Motor neuron (in vitro differentiated cells): Measurements from ENCODE around the gene MED17. TPM values are rescaled to one million over a fixed set of nuclear protein-coding genes. Genes with fewer than 3 reads are reported as not detected.
"Not testable (repeated sequence)": the region's sequence is repeated elsewhere in the genome, so short reads cannot be mapped to it uniquely, and the experiment has no call there.

Source experiments
- ATAC-seq, 8 experiments: fragments of 200-7000 bp; cut with Tn5 transposase; replicated peaks in 6 of 8; 2 replicates each; pipeline ENCODE4 v1.8.0; 2021; ENCODE audit warnings: mild to moderate bottlenecking in 8 of 8, moderate library complexity in 8 of 8
- H3K27ac ChIP-seq, 2 donors: fragments of 250-450 bp; sonication (Bioruptor Pico); 2 replicates each; pipeline ENCODE4 v1.9.0; 2021; ENCODE audit warnings: antibody characterized with exemption in 2 of 2, mild to moderate bottlenecking in 2 of 2, moderate library complexity in 1 of 2
- H3K4me1 ChIP-seq, 2 donors: fragments of 250-450 bp; sonication (Bioruptor Pico); replicated peaks in 1 of 2; 2 replicates each; pipeline ENCODE4 v1.6.1; 2021; ENCODE audit warnings: antibody characterized with exemption in 2 of 2, mild to moderate bottlenecking in 2 of 2, moderate library complexity in 1 of 2
- H3K4me3 ChIP-seq, 5 donors: fragments of 250-450 bp; sonication (Bioruptor Pico); 2 replicates each; pipeline ENCODE4 v1.9.0; 2021; ENCODE audit warnings: antibody characterized with exemption in 5 of 5, mild to moderate bottlenecking in 5 of 5, moderate library complexity in 4 of 5
- WGBS, 10 experiments: fragments of 450-650 bp; shearing (Covaris generic); methylation state at CpG; one replicate each; pipeline ENCODE4 v1.0.0; 2022; 5-methylcytosine and 5-hydroxymethylcytosine counted together
- in situ Hi-C, 9 experiments: fragments of 400-800 bp; cut with MboI; loops; one replicate each; pipeline ENCODE4 v1.15.0; 2021; ENCODE audit warnings: low sequenced_read_pairs in 9 of 9, low pct_unique_long_range_greater_than_20kb in 2 of 9; ENCODE audit not compliant: unreplicated experiment in 9 of 9
- total RNA-seq, 8 experiments: library from RNA; unstranded; fragments of 300-600 nt; gene quantifications; 2 replicates each; pipeline versions ENCODE4 v1.2.3 to v1.2.4, GENCODE V29; 2022

The MED17 gene
- total RNA-seq, 8 experiments from 2014 or later, result 23.2 to 50.6 (median 32.2) TPM

DNA sequence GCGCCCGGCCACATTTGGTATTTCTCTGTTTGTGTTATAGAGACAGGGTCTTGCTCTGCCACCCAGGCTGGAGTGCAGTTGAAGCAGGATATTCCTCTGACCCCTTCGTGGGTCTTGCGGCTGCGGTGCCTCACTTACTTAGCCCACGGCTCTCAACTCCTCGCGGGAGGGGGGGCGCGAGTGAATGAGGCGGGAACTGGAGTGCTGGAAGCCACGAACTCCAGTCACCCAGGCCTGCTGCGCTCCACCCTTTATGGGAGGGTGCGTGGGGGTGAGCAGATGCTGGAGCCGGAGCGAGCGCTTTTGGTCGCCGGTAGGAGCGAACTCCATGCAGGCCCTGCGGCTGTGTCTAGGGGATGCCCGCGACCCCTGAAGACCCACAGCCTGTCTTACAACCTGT, 40.8 kb upstream of the MED17 start:
- no peak for ATAC-seq
- in situ Hi-C loops, result no loop called here
- WGBS, 10 experiments, result 80 to 100% (median 100%) methylated on average over 1 to 2 of the region's 23 CpGs; no CpG with 5 or more reads in 5 of the 10 experiments
- H3K27ac ChIP-seq, result no peak overlapping the region
- H3K4me3 ChIP-seq, result no peak overlapping the region
- peaks cover 22 to 39% of the 10 kb centered on the region in 2 donors for H3K4me1 ChIP-seq

DNA sequence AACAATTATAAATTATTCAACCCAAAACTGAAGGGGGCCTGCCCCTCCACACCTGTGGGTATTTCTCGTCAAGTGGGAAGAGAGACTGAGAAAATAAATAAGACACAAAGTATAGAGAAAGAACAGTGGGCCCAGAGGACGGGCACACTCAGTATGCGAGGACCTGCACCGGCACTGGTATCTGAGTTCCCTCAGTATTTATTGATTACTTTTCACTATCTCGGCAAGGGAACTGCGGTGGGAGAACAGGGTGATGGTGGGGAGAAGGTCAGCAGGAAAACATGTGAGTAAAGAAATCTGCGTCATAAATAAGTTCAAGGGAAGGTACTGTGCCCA, 39.4 kb upstream of the MED17 start:
- Histone ChIP-seq H3K4me1 (peaks cover 19 to 26% of the 10 kb centered on the region in 2 donors), H3K4me3 (peak overlapping the region; percentile 13 to 24 (median 19)), H3K27ac (peak overlapping the region in 1 of 2 donors; percentile 77)
- ATAC-seq, result no peak
- WGBS, 10 experiments, result 29 to 92% (median 57%) methylated on average over 1 to 7 of the region's 7 CpGs; no CpG with 5 or more reads in 2 of the 10 experiments
- in situ Hi-C loops, result no loop called here

DNA sequence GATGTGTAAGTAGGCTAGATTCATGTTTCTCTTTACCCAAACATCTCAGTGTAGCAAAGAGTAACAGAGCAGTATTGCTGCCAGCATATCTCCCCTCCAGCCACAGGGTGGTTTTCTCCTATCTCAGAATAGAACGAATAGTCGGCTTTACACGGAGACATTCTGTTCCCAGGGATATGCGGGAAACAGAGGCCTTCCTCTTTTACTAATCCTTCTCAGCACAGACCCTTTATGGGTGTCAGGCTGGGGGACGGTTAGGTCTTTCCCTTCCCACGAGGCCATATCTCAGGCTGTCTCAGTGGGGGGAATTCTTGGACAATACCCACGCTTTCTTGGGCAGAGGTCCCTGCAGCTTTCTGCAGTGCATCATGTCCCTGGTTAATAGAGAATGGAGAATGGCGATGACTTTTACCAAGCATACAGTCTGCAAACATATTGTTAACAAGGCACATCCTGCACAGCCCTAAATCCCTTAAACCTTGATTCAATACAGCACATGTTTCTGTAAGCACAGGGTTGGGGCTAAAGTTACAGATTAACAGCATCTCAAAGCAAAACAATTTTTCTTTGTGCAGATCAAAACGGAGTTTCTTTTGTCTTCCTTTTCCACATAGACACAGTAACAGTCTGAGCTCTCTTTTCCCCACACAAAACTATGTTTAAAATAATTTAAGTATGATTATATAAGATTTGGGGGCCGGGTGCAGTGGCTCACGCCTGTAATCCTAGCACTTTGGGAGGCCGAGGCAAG, 38.9 kb upstream of the MED17 start:
- peaks cover 19 to 21% of the 10 kb centered on the region in 2 donors for H3K4me1 ChIP-seq
- in situ Hi-C loops, ATAC-seq: not testable (repeated sequence)
- peak overlapping the region; percentile 13 to 24 (median 19) for H3K4me3 ChIP-seq
- peak overlapping the region; percentile 62 to 77 for H3K27ac ChIP-seq
- 0 to 63% (median 20%) methylated on average over 1 to 5 of the region's 12 CpGs; no CpG with 5 or more reads in 1 of the 10 experiments for WGBS, 10 experiments

GRCh38 chr11:93746101-93746500, 38.0 kb upstream of the MED17 start:
- Histone ChIP-seq H3K4me3 (no peak overlapping the region), H3K27ac (no peak overlapping the region), H3K4me1 (peaks cover 19 to 21% of the 10 kb centered on the region in 2 donors)
- in situ Hi-C loops, result no loop called here
- 20 to 95% (median 73%) methylated on average over 1 to 2 of the region's 2 CpGs for WGBS, 10 experiments
- ATAC-seq, result no peak

GRCh38 chr11:93747122-93747521, 37.0 kb upstream of the MED17 start:
- H3K4me1 ChIP-seq, result peaks cover 19 to 21% of the 10 kb centered on the region in 2 donors
- in situ Hi-C loops, result no loop called here
- no peak for ATAC-seq
- 88 to 100% (median 100%) methylated on average over 1 of the region's 1 CpG; no CpG with 5 or more reads in 1 of the 10 experiments for WGBS, 10 experiments
- H3K4me3 ChIP-seq, result no peak overlapping the region
- no peak overlapping the region for H3K27ac ChIP-seq

GRCh38 chr11:93751001-93751400, 33.1 kb upstream of the MED17 start:
- WGBS, 10 experiments, result 63 to 100% (median 87%) methylated on average over 1 of the region's 1 CpG; no CpG with 5 or more reads in 2 of the 10 experiments
- no peak for ATAC-seq
- Histone ChIP-seq H3K27ac (no peak overlapping the region), H3K4me3 (no peak overlapping the region), H3K4me1 (peaks cover 0 to 2% of the 10 kb centered on the region in 2 donors)
- in situ Hi-C loops, result no loop called here

DNA sequence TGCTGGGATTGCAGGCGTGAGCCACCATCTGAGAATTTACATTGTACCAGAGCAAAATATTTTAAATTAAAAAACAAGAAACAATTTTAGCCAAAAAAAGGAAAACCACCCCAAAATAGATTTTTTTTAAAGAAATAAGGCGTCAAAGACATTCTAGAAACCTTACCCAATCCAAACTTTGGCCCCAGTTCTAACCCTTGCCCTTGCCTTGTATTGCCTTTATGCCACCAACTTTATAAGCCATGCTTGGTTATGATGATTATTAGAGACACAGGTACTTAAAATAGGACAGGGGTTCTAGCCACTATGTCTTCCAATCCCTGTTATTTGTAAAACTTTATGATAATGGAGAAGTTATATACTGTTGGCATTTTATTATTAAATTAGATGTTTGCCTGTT, 30.8 kb upstream of the MED17 start:
- WGBS, 10 experiments, result 63 to 100% (median 100%) methylated on average over 1 to 2 of the region's 2 CpGs; no CpG with 5 or more reads in 3 of the 10 experiments
- Histone ChIP-seq H3K27ac (no peak overlapping the region), H3K4me3 (no peak overlapping the region), H3K4me1 (no peaks in the 10 kb centered on the region)
- in situ Hi-C loops, result no loop called here
- no peak for ATAC-seq

- Histone ChIP-seq H3K4me1 (no peaks in the 10 kb centered on the region), H3K4me3 (no peak overlapping the region), H3K27ac (no peak overlapping the region)
- no peak for ATAC-seq
- WGBS, 10 experiments, result 70 to 100% (median 90%) methylated on average over 1 to 3 of the region's 3 CpGs; no CpG with 5 or more reads in 2 of the 10 experiments
- in situ Hi-C loops, result no loop called here
Measured at GRCh38 chr11:93756748-93757147, 27.3 kb upstream of the MED17 start.

DNA sequence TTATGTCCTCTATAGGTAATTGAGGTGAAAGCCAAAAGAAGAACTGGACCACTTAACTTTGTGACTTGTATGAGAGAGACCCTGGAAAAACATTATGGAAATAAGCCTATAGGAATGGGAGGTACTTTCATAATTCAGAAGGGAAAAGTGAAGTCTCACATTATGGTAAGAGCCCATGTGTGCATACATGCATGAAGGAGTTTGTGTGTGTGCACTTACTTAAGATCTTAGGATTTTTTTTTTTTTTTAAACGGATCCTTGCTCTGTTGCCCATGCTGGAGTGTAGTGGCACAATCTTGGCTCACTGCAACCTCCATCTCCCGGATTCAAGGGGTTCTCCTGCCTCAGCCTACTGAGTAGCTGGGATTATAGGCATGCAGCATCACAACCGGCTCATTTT, 26.8 kb upstream of the MED17 start:
- Histone ChIP-seq H3K4me1 (no peaks in the 10 kb centered on the region), H3K27ac (no peak overlapping the region), H3K4me3 (no peak overlapping the region)
- WGBS, 10 experiments, result 61 to 100% (median 86%) methylated on average over 1 to 2 of the region's 3 CpGs; no CpG with 5 or more reads in 6 of the 10 experiments
- peak in 1 of 8 experiments; percentile 91 for ATAC-seq
- in situ Hi-C loops, result no loop called here

DNA sequence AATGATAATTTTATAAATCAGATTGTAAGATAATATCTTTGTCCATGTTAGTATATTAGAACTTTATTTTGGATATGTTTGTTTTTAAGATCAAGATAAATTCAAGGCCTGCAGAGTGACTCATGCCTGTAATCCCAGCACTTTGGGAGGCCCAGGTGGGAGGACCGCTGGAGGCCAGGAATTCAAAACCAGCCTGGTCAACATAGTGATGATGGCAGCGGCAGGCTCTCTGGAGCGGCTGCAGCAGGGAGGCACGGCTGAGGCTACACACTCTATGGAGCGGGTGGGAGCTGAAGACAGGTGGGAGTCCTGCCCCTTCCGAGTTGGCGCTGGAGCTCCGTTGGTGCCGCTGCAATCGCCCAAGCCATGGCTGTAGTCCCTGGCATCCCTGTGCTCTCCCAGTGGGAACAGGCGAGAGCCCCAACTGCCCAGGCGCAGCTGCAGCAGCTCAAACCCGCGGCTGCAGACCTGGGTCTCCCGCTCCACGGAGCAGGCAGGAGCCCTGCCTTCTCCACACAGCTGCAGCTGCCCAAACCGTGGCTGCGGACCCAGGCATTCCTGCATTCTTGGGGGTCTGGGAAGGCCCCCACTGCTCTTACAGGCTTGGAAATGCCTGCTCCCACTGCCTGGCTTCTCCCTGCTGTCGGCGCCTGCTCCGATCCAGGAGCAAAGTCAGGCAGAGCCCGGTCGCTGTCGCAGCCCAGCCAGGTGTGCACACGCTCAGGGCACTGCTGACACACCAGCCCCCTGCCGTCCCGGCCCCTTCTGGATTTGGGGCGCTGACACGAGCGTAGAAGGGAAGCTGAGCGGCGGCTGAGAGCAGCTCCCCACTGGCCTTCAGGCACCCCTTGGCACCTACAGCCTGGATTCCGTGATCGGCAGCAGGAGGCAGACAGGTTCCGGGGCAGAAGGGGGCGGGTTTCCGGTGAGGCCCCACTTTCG, 25.9 kb upstream of the MED17 start:
- in situ Hi-C loops, result no loop called here
- Histone ChIP-seq H3K4me1 (no peaks in the 10 kb centered on the region), H3K4me3 (no peak overlapping the region), H3K27ac (no peak overlapping the region)
- ATAC-seq, result no peak
- 90 to 100% (median 98%) methylated on average over 1 to 15 of the region's 38 CpGs; no CpG with 5 or more reads in 4 of the 10 experiments for whole genome bisulfite sequencing, 10 experiments

DNA sequence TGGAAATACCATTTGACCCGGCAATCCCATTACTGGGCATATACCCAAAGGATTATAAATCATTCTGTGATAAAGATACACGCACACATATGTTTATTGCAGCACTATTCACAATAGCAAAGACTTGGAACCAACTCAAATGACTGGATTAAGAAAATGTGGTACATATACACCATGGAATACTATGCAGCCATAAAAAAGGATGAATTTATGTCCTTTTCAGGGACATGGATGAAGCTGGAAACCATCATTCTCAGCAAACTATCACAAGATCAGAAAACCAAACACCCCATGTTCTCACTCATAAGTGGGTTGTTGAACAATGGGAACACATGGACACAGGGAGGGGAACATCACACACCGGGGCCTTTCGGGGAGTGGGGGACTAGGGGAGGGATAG, 25.0 kb upstream of the MED17 start:
- WGBS, 10 experiments, result 40 to 100% (median 100%) methylated on average over 1 to 3 of the region's 4 CpGs; no CpG with 5 or more reads in 3 of the 10 experiments
- H3K4me1 ChIP-seq, ATAC-seq, in situ Hi-C loops, H3K4me3 ChIP-seq, H3K27ac ChIP-seq: not testable (repeated sequence)

DNA sequence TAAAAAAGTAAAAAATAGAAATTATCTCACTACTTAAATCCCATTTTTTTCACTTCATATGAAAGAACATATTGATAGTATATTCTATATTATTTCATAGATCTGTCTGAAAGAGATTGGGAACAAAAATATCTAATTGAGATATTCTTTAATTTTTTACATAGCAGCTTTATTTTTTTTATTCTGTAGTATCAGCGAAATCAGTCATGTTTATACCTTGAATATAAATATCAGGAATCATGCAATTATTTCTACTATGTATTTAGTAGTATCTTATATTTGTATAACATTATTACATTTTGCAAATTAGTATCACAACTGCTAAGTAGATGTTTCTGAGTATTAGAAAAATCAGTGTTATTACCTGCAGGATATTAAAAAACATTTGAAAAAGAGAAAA, 22.2 kb upstream of the MED17 start:
- WGBS, 10 experiments, result 82 to 100% (median 93%) methylated on average over 1 of the region's 1 CpG; no CpG with 5 or more reads in 1 of the 10 experiments
- no peak for ATAC-seq
- in situ Hi-C loops, result no loop called here
- no peak overlapping the region for H3K4me3 ChIP-seq
- H3K4me1 ChIP-seq, result no peaks in the 10 kb centered on the region
- H3K27ac ChIP-seq, result no peak overlapping the region

DNA sequence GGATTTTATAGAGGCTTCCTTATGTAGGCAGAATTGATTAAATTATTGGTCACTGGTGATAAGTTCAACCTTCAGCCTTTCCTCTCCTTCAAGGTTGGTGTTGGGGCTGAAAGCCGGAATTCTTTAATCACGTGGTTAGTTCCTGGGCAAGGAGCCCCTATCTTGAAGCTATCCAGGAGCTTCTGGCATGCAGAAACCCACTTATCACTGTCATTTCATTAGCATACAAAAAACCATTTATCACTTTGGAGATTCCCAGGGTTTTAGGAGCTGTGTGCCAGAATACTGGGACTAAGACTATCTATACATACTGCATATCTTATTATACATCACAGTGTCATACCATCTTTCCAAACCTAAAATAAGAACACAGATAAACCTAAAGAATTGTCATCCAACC, 18.5 kb upstream of the MED17 start:
- in situ Hi-C loops, result no loop called here
- 50 to 100% (median 81%) methylated on average over 2 of the region's 2 CpGs; no CpG with 5 or more reads in 6 of the 10 experiments for WGBS, 10 experiments
- ATAC-seq, result no peak
- H3K4me1 ChIP-seq, result no peaks in the 10 kb centered on the region
- H3K4me3 ChIP-seq, result no peak overlapping the region
- no peak overlapping the region for H3K27ac ChIP-seq
